IPS-NIHi7 (cell line): ENCODE results near the gene ALOX15B.
A peak's percentile ranks its signal among the peaks of the same experiment; 100 is the strongest.
"Not testable (repeated sequence)": the region's sequence is repeated elsewhere in the genome, so short reads cannot be mapped to it uniquely, and the experiment has no call there.

Experiments
- DNase-seq: peaks from one replicate; pipeline ENCODE4 v3.0.0; 2012; ENCODE audit warnings: mixed read lengths; ENCODE audit errors: extremely low spot score

ALOX15B gene

GRCh38 chr17:8041249-8041928 is 2.5 kb downstream of the ALOX15B start:
- peak; percentile 48 for DNase-seq

- no peak for DNase-seq
Observed at GRCh38 chr17:8041979-8042378, 3.1 kb downstream of the ALOX15B start.

GRCh38 chr17:8044819-8045810 is 6.3 kb downstream of the ALOX15B start:
- no peak for DNase-seq

GRCh38 chr17:8046306-8046928 is 7.6 kb downstream of the ALOX15B start:
- no peak for DNase-seq

GRCh38 chr17:8046929-8047768 is 8.3 kb downstream of the ALOX15B start:
- no peak for DNase-seq

GRCh38 chr17:8047769-8048110 is 8.9 kb downstream of the ALOX15B start:
- no peak for DNase-seq

GRCh38 chr17:8048236-8048635 is 9.4 kb downstream of the ALOX15B start:
- no peak for DNase-seq

- no peak for DNase-seq
Observed at GRCh38 chr17:8048736-8049135, 9.9 kb downstream of the ALOX15B start.

- DNase-seq = no peak
Observed at GRCh38 chr17:8051831-8052230, 13.0 kb downstream of the ALOX15B start.

- no peak for DNase-seq
Observed at GRCh38 chr17:8052256-8053252, 13.7 kb downstream of the ALOX15B start.

GRCh38 chr17:8053600-8053999 is 14.7 kb downstream of the ALOX15B start:
- no peak for DNase-seq

- no peak for DNase-seq
Observed at GRCh38 chr17:8055851-8056231, 17.0 kb downstream of the ALOX15B start.

GRCh38 chr17:8056232-8056975 is 17.5 kb downstream of the ALOX15B start:
- no peak for DNase-seq

GRCh38 chr17:8056976-8057625 is 18.2 kb downstream of the ALOX15B start:
- no peak for DNase-seq

GRCh38 chr17:8057691-8058114 is 18.8 kb downstream of the ALOX15B start:
- DNase-seq = peak; percentile 85

- DNase-seq = no peak
Observed at GRCh38 chr17:8059131-8059530, 20.3 kb downstream of the ALOX15B start.

GRCh38 chr17:8060274-8060673 is 21.4 kb downstream of the ALOX15B start:
- DNase-seq = peak; percentile 76

- not testable (repeated sequence) for DNase-seq
Observed at GRCh38 chr17:8061851-8062250, 23.0 kb downstream of the ALOX15B start.

GRCh38 chr17:8062435-8062806 is 23.6 kb downstream of the ALOX15B start:
- DNase-seq = no peak
